Hematopoietic multipotent progenitor cell treated with erythropoietin and hydrocortisone succinate and interleukin-3 and kit ligand, for 15 days (in vitro differentiated cells): ENCODE measurements around the gene KLHL29.

Experiments used
- DNase-seq: peaks from one replicate; pipeline ENCODE4 v3.0.0-alpha.2; 2015; ENCODE audit warnings: low spot score

KLHL29 gene

GRCh38 chr2:23571085-23571484 is 186.1 kb downstream of the KLHL29 start:
- DNase-seq = no peak

- DNase-seq = no peak
These were observed 186.7 kb downstream of the KLHL29 start for GRCh38 chr2:23571527-23572282.

GRCh38 chr2:23574919-23575654 is 190.1 kb downstream of the KLHL29 start:
- no peak for DNase-seq

- no peak for DNase-seq
These were observed 194.1 kb downstream of the KLHL29 start for GRCh38 chr2:23578964-23579671.

- no peak for DNase-seq
These were observed 194.7 kb downstream of the KLHL29 start for GRCh38 chr2:23579674-23580073.

- DNase-seq = no peak
These were observed 198.5 kb downstream of the KLHL29 start for GRCh38 chr2:23583467-23583866.

GRCh38 chr2:23584054-23584745 is 199.2 kb downstream of the KLHL29 start:
- DNase-seq = no peak

- DNase-seq = no peak
These were observed 200.5 kb downstream of the KLHL29 start for GRCh38 chr2:23585273-23586170.

- DNase-seq = no peak
These were observed 201.8 kb downstream of the KLHL29 start for GRCh38 chr2:23586741-23587306.

- DNase-seq = no peak
These were observed 202.4 kb downstream of the KLHL29 start for GRCh38 chr2:23587341-23587880.

GRCh38 chr2:23588106-23588505 is 203.1 kb downstream of the KLHL29 start:
- no peak for DNase-seq

GRCh38 chr2:23588508-23589201 is 203.7 kb downstream of the KLHL29 start:
- no peak for DNase-seq

- DNase-seq = no peak
These were observed 204.3 kb downstream of the KLHL29 start for GRCh38 chr2:23589220-23589647.

- DNase-seq = no peak
These were observed 204.8 kb downstream of the KLHL29 start for GRCh38 chr2:23589739-23590138.

- no peak for DNase-seq
These were observed 205.4 kb downstream of the KLHL29 start for GRCh38 chr2:23590241-23590869.

- DNase-seq = no peak
These were observed 206.1 kb downstream of the KLHL29 start for GRCh38 chr2:23591111-23591510.

- DNase-seq = no peak
These were observed 207.2 kb downstream of the KLHL29 start for GRCh38 chr2:23592061-23592685.

- DNase-seq = no peak
These were observed 208.1 kb downstream of the KLHL29 start for GRCh38 chr2:23592898-23593751.
